ENCODE measurements around the gene KDELR3.

KDELR3 gene

DNA sequence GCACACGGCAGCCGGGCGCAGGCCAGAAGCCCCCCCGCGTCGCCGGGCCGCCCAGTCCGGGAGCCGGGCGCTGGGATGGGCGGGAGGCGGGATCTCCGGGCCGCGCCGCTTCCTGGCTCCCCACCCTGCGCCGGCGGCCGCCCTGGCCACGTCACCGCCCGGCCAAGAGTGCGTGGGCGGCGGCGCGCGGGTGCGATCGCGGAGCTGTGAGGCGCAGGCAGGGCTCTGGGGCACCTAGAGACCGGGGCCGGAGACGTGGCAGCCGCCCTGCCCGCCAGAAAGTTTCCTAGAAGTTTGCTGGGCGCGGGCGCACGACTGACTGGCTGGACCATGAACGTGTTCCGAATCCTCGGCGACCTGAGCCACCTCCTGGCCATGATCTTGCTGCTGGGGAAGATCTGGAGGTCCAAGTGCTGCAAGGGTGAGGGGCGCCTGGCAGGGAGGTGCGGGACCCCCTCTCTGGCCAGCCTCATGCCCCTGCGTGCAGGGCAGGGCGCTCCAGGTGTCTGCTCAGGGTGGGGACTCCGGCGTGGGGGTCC, at the start of gene KDELR3:
Gene KDELR3, plus strand, starts transcription at position 193 of the 539 bp plus-strand sequence. Its CDS starts 138 bp downstream, at position 331.
- peak; percentile 64 for DNase-seq

DNA sequence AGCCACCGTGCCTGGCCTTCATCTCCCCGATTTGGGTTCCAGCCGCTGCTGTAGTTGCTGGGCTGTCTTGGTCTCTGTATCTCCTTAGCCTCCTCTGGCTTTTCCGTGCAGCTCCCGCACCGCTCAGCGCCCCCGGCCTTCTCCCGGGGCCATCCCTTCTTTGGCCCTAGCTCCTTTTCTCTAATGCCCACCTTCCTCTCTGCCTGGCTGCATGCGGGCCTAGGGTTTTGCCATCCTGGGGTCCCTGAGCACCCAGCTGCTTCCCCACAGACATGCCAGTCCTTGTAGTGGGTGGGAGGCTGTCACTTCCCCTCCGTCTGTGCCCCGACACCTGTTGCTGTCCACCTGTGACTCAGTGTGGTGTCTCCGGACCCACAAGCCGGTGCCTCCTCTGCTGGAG, 49.3 kb upstream of the KDELR3 start:
- no peak for DNase-seq

DNA sequence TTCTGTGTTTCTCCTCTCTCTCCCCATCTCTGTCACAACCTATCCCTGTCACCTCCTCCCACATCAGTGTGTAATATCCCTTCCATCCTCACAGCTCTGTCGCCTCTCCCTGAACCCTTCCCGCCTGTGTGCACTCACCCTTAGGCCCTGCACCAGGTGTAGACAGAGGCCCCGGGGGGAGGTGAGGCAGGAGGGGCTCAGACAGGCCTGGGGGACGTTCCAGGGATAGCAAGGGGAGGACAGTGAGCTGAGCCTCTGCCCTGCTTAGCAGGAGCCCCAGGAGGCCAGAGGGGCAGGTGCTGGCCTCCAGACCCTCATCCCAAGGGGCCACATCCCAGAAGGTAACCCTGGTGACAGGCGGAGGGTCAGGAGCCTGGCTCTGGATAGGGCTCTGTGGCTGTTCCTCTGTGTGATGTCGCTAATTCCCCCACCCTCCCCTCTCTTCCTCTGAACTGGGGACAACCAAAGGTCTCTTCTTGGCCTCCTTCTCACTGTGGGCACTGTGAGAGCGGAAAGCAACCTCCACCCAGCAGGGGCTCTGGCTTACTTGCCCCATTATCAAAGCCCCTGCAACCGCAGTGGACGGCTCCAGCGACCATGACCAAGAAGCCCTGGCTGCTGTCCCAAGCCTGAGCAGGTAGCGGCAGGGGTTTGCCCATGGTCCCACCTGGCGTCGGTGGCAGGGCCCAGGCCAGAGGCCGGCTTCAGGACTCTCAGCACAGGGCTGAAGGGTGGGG, 48.6 kb upstream of the KDELR3 start:
- DNase-seq: no peak

DNA sequence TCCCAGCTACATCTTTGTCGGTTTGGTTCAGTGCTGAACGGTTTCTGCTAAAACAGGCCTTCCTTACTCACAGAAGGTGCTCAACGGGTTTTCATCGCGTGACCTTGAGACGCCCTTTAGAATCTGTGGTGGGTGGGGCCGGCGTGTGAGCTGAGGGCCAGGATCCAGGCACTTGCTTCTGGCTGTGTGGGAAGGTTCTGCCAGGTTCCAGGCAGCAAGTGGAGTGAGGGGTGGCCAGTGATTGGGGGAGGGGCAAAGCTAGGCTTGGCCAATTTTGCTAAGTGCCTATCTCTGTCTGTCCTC, 48.1 kb upstream of the KDELR3 start:
- DNase-seq: no peak

DNA sequence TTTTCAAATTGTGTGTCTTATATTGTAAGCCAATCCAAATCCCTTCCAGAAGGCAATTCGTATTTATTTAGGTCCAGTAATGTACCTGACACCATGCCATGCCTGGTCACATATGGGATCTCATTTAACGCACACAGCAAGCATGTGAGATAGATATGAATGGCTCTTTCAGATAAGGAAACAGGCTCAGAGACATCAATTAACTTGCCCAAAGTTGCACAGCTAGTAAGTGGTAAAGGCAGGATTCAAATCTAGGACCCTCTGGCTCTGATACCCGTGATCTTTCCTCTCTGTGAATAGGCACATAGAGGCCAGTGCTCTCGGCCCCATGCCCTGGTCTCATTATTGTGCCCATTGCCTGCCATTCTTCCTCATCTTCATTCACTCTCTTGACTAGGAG, 47.2 kb upstream of the KDELR3 start:
- no peak for DNase-seq

DNA sequence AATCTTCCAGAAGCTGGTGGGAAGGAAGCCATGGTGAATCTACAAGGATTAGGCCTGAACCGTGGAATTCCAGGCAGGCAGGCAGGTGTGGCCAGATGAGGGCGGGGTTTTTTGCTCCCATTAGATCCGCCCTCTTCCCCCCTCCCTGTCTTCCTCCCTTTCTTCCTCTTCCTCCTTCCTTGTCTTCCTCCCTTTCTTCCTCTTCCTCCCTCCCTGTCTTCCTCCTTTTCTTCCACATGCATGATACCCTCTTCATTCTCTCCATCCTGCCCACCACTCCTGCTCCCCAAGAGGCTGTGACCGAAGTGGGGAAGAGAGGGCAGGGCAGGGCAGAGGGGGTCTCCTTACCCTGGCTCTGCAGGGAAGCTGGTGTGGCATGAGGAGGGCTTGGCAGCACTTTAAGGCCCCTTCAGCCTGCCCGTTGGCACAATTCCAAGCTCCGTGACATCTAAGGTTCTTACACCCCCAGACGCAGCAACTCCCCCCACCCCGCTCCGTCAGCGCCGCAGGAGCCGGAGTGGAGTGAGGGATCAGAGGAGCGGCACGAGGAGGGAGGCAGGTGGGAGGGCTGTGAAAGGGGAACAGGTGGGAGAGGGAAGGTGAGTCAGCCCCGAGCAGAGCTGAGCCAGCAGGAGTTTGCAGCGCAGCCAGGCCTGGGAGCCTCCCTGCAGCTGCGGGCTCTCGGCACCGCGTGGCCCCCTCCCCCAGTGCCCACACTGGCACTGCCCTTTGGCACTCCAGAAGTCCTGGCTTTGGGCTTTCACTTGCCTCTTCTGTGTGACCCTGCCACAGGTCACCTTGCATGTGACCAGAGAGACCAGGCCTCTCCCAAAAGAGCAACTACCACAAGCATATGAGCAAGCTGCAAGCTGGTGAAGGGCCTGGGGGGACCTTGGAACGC, 45.0 kb upstream of the KDELR3 start:
- DNase-seq: no peak

DNA sequence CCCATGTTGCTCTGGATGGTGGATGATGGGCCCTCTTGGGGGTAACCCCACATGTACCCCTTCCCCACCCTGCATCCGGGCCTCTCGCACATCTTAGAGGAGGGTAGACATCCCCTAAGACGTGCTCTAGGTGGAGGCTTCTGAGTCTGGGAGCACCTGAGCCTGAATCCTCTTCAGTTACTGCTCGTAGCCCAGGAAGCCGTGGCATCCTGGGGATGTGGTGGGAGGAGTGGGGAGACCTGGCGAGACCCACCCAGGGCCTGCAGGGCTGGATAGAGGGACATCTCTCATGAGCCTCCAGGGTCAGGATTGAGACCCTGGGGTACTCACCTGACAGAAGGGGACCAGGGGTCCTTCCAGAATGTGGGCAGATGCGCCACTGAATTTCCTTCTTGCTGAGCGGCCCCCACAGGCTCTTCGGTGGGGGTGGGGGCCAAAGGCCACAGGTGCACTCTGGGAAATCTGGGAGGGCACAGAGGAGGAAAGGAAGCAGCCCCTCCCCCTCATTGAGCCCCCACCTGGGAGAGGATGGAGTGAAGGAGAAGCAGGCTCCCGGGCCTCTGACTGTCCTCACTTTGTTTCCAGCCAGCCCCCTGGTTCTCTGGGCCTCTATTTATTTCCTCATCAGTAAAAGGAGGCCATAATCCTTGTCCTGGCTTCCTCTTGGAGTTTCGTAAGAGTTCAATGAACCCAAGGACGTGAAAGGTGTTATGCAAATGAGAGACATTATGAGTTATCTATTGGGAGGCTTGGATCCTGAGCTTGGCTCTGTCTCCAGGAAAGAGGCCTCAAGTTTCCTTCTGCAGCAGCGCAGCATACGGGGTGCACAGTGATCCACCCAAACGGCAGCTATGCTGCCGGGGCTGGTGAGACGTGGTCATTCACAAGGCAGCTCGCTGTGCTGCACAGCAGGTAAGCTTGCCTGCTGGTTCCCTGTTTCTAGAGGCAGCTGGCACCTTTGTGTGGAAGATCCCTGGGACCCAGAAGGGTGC, 44.1 kb upstream of the KDELR3 start:
- no peak for DNase-seq

DNA sequence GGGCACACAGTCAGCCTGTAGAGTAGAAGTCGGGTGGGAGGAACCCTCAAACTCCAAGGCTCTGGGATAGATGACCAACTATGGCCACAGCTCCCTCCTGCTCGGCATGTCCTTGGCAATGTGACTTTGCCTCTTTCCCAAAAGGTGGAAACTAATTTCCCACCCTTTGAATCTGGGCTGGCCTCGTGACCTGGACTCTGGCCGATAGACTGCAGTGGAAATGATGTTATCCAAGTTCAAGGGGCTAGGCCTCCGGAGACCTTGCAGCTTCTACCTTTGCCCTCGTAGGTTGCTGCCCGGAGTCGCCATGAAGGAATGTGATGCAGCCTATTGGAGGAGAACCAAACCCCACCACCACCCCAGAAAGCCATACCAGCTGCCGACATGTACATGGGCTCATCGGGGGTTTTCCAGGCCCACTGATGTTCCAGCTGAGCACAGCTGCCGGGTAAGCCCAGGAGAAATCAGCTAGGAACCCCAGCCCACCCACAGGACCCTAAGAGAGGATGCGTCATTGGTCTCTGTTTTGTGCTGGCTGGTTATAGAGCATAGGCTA, 43.3 kb upstream of the KDELR3 start:
- no peak for DNase-seq

DNA sequence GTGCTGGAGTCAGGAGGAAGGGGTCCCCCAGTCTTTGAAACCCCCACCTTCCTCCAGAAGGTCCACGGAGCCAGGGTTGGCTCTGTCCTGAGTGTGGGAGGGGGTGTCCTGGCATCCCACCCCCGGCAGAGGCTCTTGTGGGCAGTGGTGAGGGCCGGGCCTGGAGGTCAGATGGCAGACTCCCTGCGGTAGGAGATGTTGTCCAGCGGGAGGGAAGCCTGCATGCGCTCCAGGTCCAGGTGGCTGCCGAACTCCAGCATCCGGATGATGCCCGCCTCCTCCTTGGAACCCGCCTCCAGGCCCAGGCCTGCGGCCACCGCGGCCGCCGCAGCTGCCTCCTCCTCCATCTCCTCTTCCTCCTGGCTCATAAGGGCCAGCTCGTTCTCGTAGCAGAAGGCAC, 41.3 kb upstream of the KDELR3 start:
- DNase-seq: no peak

DNA sequence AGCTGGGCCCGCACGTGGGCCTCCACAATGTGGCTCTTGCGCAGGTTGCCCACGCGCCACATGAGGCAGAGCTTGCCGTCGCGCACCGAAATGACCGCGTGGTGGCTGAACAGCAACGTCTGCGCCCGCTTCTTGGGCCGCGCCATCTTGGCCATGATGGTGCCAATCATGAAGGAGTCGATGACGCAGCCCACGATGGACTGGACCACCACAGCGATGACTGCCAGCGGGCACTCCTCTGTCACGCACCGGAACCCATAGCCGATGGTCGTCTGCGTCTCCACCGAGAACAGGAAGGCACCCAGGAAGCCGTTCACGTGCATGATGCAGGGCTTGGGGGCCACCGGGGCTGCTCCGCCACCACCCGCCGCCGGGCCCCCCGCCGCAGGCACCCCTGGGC, 40.4 kb upstream of the KDELR3 start:
- no peak for DNase-seq

DNA sequence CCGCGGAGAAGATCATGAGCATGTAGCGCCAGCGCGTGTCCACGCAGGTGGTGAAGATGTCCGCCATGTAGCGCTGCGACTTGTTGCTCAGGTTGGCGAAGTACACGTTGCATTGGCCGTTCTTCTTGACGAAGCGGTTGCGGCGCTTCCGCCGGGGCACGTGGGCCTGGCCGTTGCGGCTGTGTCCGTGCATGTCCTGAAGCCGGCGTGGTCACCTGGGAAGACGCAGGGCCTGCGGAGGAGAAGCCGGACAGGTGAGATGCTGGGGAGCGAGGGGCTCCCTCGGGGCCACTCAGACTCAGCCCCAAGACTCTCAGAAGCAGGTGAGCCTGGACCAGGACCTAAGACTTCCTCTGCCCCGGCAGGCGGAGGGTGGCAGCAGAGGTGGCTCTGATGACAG, 40.0 kb upstream of the KDELR3 start:
- no peak for DNase-seq

DNA sequence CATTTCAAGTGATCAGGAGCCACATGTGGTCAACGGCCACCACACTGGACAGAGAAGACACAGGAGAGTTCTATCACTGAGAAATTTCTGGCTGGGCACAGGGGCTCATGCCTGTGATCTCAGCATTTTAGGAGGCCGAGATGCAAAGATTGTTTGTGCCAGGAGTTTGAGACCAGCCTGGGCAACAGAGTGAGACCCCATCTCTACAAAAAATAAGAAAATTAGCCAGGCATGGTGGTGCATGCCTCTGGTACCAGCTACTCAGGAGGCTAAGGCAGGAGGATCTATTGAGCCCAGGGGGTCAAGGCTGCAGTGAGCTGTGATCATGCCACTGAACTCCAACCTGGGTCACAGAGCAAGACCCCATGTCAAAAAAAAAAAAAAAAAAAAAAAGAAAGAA, 39.2 kb upstream of the KDELR3 start:
- DNase-seq: no peak

DNA sequence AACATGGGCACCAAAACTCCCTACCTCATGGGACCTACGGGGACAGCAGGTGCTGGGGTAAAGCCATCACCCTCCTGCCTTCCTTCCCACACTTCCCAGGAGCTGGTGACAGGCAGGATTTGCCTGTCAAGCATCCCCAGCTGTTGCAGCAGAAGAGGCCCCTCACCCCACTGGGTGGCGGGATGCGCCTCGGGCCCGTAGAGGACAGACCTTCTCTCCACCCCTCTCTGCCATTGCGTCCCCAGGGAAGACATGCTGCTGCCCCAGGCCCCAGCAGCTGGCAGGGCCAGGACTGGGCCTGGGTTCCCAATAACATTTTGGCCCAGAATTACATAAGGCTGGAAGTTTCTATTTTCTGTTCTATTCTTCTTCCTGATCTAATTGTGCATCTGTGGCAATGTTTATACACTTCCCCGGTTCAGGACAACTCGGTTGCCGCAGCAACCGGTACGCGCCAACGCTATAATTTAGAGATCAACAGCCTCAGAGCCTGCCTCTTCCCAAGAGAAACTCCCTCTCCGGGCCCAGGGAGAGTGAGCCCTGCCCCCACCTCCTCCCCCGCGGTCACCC, 38.3 kb upstream of the KDELR3 start:
- DNase-seq: no peak

DNA sequence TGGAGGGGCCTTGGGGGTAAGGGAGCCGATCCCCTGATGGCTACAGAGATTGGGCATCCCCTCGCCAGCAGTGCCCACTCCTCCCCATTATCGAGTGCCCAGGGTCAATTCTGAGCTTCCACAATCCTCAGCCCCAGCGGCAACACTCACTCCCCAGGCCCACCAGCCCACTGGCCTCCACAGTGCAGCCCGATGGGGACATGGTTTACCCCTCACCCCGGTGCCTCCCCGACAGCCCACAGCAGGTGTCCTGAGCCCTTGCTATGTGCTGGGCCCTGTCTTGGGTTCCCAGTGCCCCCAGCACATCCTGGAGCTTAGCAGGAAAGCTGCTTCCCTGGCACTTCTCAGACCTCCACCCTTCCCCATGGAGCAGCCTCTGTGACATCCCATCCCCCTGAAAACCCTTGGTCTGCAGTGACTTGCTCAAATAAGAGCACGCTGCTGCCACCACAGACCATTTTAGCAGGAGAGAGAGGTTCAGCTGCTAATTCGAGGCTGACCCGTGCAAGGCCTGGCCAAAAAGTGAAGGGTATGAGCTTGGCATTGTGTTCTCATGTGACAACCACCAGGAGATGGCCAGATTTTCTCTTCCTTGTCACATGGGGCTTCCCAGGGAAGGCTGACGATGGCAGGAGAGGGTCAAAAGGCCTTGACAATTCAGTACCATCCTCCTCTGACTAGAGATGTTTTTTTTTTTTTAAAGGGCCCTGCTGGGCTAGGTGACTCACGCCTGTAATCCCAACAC, 36.5 kb upstream of the KDELR3 start:
- DNase-seq: no peak

DNA sequence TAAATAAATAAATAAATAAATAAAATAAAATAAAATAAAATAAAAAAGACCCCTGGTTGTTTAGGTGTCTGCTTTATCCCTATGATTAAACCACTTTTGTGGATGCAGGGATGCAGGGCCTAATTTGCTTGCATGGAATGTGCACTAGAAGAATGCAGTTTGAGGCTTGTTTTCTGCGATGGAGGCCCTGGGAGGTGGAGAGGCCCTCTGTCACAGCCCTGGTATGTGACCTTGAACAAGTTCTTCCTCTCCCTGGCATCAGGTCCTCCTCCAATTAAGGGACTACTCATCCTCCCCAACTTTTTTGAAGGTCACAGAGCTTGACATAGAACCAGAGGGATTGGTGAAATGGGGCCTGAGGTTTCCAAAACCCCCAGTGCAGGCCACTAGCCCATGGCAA, 35.6 kb upstream of the KDELR3 start:
- no peak for DNase-seq

DNA sequence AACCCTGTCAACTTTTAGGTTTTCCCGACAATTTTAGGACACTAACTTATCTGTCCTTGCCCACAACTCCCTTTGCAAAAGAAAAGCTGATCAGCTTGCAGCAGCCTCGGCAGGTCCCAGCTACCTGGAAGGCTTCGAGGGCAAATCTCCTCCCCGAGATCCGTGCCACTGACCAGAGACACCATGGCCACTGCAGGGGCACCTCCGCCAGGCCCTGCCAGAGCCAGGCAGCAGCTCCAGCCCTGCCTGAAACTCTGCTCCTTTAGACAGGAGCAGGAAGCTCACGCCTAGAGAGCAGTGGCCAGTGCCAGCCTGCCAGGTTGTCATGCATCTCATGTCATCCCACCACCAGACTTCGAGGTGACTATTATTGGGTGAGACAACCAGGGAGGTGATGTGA, 34.0 kb upstream of the KDELR3 start:
- DNase-seq: no peak

DNA sequence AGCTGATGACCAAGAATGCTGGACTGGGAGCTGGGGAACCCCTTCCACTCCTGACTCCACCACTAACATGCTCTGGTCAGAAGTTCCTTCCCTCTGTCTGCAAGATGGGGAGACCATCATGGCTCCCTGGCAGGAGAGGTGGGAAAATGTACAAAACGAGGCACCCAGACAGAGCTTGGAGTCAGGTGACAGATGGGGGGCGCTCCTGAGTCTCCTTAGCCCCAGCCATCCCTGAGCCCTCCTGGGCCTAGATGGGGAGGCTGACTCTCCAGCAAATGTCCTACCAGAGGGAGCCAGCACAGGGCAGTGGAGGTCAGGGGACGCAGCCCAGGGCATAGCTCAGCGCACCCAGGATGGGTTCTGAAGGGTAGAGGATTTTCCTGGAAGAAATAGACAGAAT, 32.9 kb upstream of the KDELR3 start:
- no peak for DNase-seq

DNA sequence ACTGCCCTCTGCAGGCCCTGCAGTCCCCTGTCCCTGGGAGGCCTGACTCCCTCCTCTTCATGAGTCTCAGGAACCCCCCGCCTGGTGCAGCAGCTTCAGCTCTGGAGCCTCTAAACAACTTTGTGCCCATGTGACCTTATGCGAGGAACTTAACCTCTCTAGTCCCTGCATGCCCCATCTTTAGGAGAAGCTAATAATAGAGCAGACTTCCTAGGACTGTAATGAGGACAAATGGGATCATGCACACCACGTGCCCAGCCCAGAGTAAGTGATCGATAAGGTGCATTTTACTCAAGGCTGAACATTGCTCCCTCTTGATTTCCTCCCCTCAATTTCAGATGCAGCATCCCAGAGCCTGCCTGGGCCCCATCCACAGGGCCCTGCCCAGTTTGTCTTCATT, 31.9 kb upstream of the KDELR3 start:
- DNase-seq: no peak

DNA sequence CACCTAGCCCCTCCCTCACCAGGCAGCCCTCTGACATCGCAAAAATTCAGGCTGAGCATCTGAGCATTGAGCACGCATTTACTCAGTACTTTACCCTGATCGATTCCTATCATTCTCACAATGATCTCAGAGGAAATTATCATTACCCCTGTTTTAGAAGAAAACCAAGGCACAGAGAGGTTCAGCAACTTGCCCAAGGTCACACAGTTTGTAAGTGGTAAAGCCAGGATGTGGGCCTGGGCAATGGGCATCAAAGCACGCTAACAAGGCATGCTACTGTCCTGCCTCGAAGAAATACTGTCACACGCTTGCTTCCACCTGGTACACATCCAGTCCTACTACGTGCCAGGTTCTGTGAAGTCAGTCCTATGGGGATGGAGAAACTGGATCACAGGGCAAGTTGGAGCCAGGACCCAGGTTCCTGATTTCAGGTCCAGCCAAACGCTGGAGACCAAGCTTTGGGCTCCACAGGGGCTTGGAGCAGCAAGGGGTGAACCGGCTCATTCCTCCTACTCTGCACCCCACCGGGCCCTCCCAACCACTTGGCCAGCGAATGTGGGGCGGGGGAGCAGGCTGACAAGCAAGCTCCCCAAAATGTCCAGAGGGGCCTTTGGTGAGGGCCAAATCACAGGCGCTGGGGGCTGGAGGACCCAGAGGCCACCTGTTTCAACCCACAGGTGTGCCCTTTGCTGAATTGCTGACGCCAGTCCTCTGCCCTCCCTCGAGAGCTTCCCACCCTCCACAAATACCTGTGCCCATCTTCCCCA, 31.1 kb upstream of the KDELR3 start:
- DNase-seq: no peak

DNA sequence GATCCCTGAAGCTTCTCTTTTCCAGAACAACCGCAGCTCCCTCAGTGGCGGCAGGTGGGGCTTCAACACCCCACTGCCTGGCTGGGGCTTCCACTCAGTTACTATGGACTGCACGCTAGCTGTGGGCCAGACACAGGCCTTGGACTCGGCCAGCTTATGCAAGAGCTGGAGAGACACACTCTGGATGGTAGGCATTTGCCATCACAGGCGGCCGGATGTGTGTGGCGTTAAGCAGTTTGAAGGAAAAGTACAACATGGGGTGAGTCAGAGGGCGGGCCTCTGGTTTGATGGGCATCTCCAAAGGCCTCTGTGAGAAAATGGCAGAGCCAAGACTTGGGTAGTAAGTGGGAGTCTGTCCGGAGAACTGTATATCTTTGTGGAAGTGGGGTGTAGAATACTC, 30.5 kb upstream of the KDELR3 start:
- DNase-seq: no peak

All from activated CD4-positive, CD25-positive, alpha-beta regulatory T cell treated with anti-CD3 and anti-CD28 coated beads, Interleukin-2, amount 50 U/mL, for 72 hours (primary cell).